HEK293 (cell line): ENCODE results near the gene SYNGAP1.

Experiments used
- BCL11A ChIP-seq: fragments of 450-650 bp; formaldehyde crosslinking; IDR thresholded peaks from 2 replicates; pipeline ENCODE4 v1.5.1; 2016; ENCODE audit warnings: low read depth, missing biosample characterization, missing genetic modification characterization
- BCL11B ChIP-seq: fragments of 450-650 bp; formaldehyde crosslinking; IDR thresholded peaks from 2 replicates; pipeline ENCODE4 v1.5.1; 2016; ENCODE audit warnings: low read depth, missing biosample characterization, missing genetic modification characterization
- EGR2 ChIP-seq: fragments of 450-650 bp; formaldehyde crosslinking; IDR thresholded peaks from 2 replicates; pipeline ENCODE4 v1.5.1; 2016; ENCODE audit warnings: low read depth, missing biosample characterization, missing genetic modification characterization
- HOXD13 ChIP-seq: sonication (generic); formaldehyde crosslinking; IDR thresholded peaks from 2 replicates; pipeline ENCODE4 v1.8.0; 2022; ENCODE audit warnings: missing genetic modification reagents, borderline replicate concordance
- KLF9 ChIP-seq: fragments of 450-650 bp; formaldehyde crosslinking; IDR thresholded peaks from 2 replicates; pipeline ENCODE4 v1.5.1; 2016; ENCODE audit warnings: missing biosample characterization, missing genetic modification characterization, low read depth
- MEIS1 ChIP-seq: sonication (generic); formaldehyde crosslinking; IDR thresholded peaks from 2 replicates; pipeline ENCODE4 v1.8.1; 2022; ENCODE audit warnings: missing genetic modification reagents, mild to moderate bottlenecking, borderline replicate concordance
- SCRT1 ChIP-seq: fragments of 450-650 bp; formaldehyde crosslinking; IDR thresholded peaks from 2 replicates; pipeline ENCODE4 v1.5.1; 2016; ENCODE audit warnings: missing biosample characterization, missing genetic modification characterization, borderline replicate concordance
- SETDB1 ChIP-seq: IDR thresholded peaks from one replicate; pipeline ENCODE4 v1.6.1; 2017; ENCODE audit warnings: mild to moderate bottlenecking, low read length, moderate library complexity, mixed read lengths; ENCODE audit not compliant: insufficient read length
- SP3 ChIP-seq: fragments of 450-650 bp; formaldehyde crosslinking; IDR thresholded peaks from 2 replicates; pipeline ENCODE4 v1.5.1; 2016; ENCODE audit warnings: missing biosample characterization, missing genetic modification characterization
- YY1 ChIP-seq: fragments of 450-650 bp; formaldehyde crosslinking; IDR thresholded peaks from 2 replicates; pipeline ENCODE4 v1.5.1; 2018; ENCODE audit warnings: missing biosample characterization, missing genetic modification characterization
- ZBTB48 ChIP-seq: fragments of 450-650 bp; formaldehyde crosslinking; IDR thresholded peaks from 2 replicates; pipeline ENCODE4 v1.5.1; 2016; ENCODE audit warnings: missing biosample characterization, missing genetic modification characterization
- ZFP3 ChIP-seq: fragments of 450-650 bp; formaldehyde crosslinking; IDR thresholded peaks from 2 replicates; pipeline ENCODE4 v1.5.1; 2016; ENCODE audit warnings: low read depth, missing biosample characterization, missing genetic modification characterization
- ZNF10 ChIP-seq: fragments of 450-650 bp; formaldehyde crosslinking; IDR thresholded peaks from 2 replicates; pipeline ENCODE4 v1.5.1; 2017; ENCODE audit warnings: missing biosample characterization, missing genetic modification characterization
- ZNF16 ChIP-seq: fragments of 450-650 bp; formaldehyde crosslinking; IDR thresholded peaks from 2 replicates; pipeline ENCODE4 v1.5.1; 2016; ENCODE audit warnings: low read depth, missing biosample characterization, missing genetic modification characterization
- ZNF292 ChIP-seq: fragments of 450-650 bp; formaldehyde crosslinking; IDR thresholded peaks from 2 replicates; pipeline ENCODE4 v1.5.1; 2016; ENCODE audit warnings: low read depth, missing biosample characterization, missing genetic modification characterization, borderline replicate concordance
- ZNF311 ChIP-seq: fragments of 450-650 bp; formaldehyde crosslinking; IDR thresholded peaks from 2 replicates; pipeline ENCODE4 v1.5.1; 2017; ENCODE audit warnings: missing biosample characterization, missing genetic modification characterization, borderline replicate concordance
- ZNF423 ChIP-seq: fragments of 450-650 bp; formaldehyde crosslinking; IDR thresholded peaks from 2 replicates; pipeline ENCODE4 v1.5.1; 2016; ENCODE audit warnings: missing biosample characterization, missing genetic modification characterization
- ZNF514 ChIP-seq: fragments of 450-650 bp; formaldehyde crosslinking; IDR thresholded peaks from 2 replicates; pipeline ENCODE4 v1.5.1; 2016; ENCODE audit warnings: missing biosample characterization, missing genetic modification characterization
- ZNF548 ChIP-seq: fragments of 450-650 bp; formaldehyde crosslinking; IDR thresholded peaks from 2 replicates; pipeline ENCODE4 v1.5.1; 2016; ENCODE audit warnings: missing biosample characterization, missing genetic modification characterization
- ZNF561 ChIP-seq: fragments of 450-650 bp; IDR thresholded peaks from 2 replicates; pipeline ENCODE4 v1.5.1; 2018; ENCODE audit warnings: missing biosample characterization, missing genetic modification characterization, borderline replicate concordance
- ZNF580 ChIP-seq: fragments of 450-650 bp; formaldehyde crosslinking; IDR thresholded peaks from 2 replicates; pipeline ENCODE4 v1.5.1; 2016; ENCODE audit warnings: missing biosample characterization, missing genetic modification characterization
- ZNF596 ChIP-seq: fragments of 450-650 bp; IDR thresholded peaks from 2 replicates; pipeline ENCODE4 v1.5.0; 2018; ENCODE audit warnings: missing biosample characterization, mild to moderate bottlenecking, missing genetic modification characterization, moderate library complexity
- ZNF610 ChIP-seq: fragments of 450-650 bp; formaldehyde crosslinking; IDR thresholded peaks from 2 replicates; pipeline ENCODE4 v1.5.1; 2016; ENCODE audit warnings: missing biosample characterization, missing genetic modification characterization, borderline replicate concordance
- ZNF621 ChIP-seq: fragments of 450-650 bp; formaldehyde crosslinking; IDR thresholded peaks from 2 replicates; pipeline ENCODE4 v1.5.1; 2017; ENCODE audit warnings: missing biosample characterization, missing genetic modification characterization
- ZNF660 ChIP-seq: fragments of 450-650 bp; IDR thresholded peaks from 2 replicates; pipeline ENCODE4 v1.5.1; 2018; ENCODE audit warnings: missing biosample characterization, mild to moderate bottlenecking, missing genetic modification characterization
- ZNF791 ChIP-seq: fragments of 450-650 bp; formaldehyde crosslinking; IDR thresholded peaks from 2 replicates; pipeline ENCODE4 v1.5.1; 2016; ENCODE audit warnings: missing biosample characterization, missing genetic modification characterization
- ZNF792 ChIP-seq: fragments of 450-650 bp; formaldehyde crosslinking; IDR thresholded peaks from 2 replicates; pipeline ENCODE4 v1.5.1; 2016; ENCODE audit warnings: missing biosample characterization, missing genetic modification characterization
- ZSCAN16 ChIP-seq: fragments of 450-650 bp; formaldehyde crosslinking; IDR thresholded peaks from 2 replicates; pipeline ENCODE4 v1.5.1; 2016; ENCODE audit warnings: missing biosample characterization, missing genetic modification characterization
- TF ChIP-seq, protein P1 (sequence below): fragments of 450-650 bp; formaldehyde crosslinking; IDR thresholded peaks from 2 replicates; pipeline ENCODE4 v1.5.1; 2016; ENCODE audit warnings: missing biosample characterization, missing genetic modification characterization
- TF ChIP-seq, protein P2 (sequence below): fragments of 450-650 bp; formaldehyde crosslinking; IDR thresholded peaks from 2 replicates; pipeline ENCODE4 v1.5.1; 2016; ENCODE audit warnings: missing biosample characterization, missing genetic modification characterization
- TF ChIP-seq, protein P3 (sequence below): fragments of 450-650 bp; formaldehyde crosslinking; IDR thresholded peaks from 2 replicates; pipeline ENCODE4 v1.5.1; 2016; ENCODE audit warnings: missing biosample characterization, missing genetic modification characterization
- TF ChIP-seq, protein P4 (sequence below): fragments of 450-650 bp; formaldehyde crosslinking; IDR thresholded peaks from 2 replicates; pipeline ENCODE4 v1.5.1; 2017; ENCODE audit warnings: missing biosample characterization, missing genetic modification characterization
- TF ChIP-seq, protein P5 (sequence below): fragments of 450-650 bp; formaldehyde crosslinking; IDR thresholded peaks from 2 replicates; pipeline ENCODE4 v1.5.1; 2016; ENCODE audit warnings: missing biosample characterization, missing genetic modification characterization

SYNGAP1 gene

GRCh38 chr6:33427585-33428223 lies 7.8 kb downstream of the SYNGAP1 start (continued):
- TF ChIP-seq, protein P1, sequence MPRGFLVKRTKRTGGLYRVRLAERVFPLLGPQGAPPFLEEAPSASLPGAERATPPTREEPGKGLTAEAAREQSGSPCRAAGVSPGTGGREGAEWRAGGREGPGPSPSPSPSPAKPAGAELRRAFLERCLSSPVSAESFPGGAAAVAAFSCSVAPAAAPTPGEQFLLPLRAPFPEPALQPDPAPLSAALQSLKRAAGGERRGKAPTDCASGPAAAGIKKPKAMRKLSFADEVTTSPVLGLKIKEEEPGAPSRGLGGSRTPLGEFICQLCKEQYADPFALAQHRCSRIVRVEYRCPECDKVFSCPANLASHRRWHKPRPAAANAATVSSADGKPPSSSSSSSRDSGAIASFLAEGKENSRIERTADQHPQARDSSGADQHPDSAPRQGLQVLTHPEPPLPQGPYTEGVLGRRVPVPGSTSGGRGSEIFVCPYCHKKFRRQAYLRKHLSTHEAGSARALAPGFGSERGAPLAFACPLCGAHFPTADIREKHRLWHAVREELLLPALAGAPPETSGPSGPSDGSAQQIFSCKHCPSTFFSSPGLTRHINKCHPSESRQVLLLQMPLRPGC, result no peak
- TF ChIP-seq MEIS1 (CRISPR knock-in tag) (no peak), ZNF561 (tag by site-specific recombination) (0 out of 2 replicates have a peak, but pooled peaks have one; percentile 23), BCL11B (peak; percentile 1; the same call in 1 of the 2 replicates), ZNF660 (no peak), ZNF311 (tag by site-specific recombination) (no peak), ZNF292 (no peak), ZNF423 (no peak), ZNF580 (tag by site-specific recombination) (no peak), ZNF514 (no peak), ZNF792 (tag by site-specific recombination) (no peak), ZNF596 (tag by site-specific recombination) (no peak), ZNF16 (tag by site-specific recombination) (no peak), ZSCAN16 (tag by site-specific recombination) (no peak), HOXD13 (CRISPR knock-in tag) (no peak), ZFP3 (tag by site-specific recombination) (no peak), EGR2 (tag by site-specific recombination) (no peak), ZBTB48 (tag by site-specific recombination) (no peak), BCL11A (tag by site-specific recombination) (0 out of 2 replicates have a peak, but pooled peaks have one; percentile 2), ZNF10 (no peak), ZNF791 (tag by site-specific recombination) (no peak), SETDB1 (no peak), YY1 (tag by site-specific recombination) (no peak), SP3 (tag by site-specific recombination) (no peak), SCRT1 (no peak), ZNF610 (0 out of 2 replicates have a peak, but pooled peaks have one; percentile 21), KLF9 (tag by site-specific recombination) (0 out of 2 replicates have a peak, but pooled peaks have one; percentile 6), ZNF621 (tag by site-specific recombination) (no peak), ZNF548 (no peak)
- TF ChIP-seq, protein P2, sequence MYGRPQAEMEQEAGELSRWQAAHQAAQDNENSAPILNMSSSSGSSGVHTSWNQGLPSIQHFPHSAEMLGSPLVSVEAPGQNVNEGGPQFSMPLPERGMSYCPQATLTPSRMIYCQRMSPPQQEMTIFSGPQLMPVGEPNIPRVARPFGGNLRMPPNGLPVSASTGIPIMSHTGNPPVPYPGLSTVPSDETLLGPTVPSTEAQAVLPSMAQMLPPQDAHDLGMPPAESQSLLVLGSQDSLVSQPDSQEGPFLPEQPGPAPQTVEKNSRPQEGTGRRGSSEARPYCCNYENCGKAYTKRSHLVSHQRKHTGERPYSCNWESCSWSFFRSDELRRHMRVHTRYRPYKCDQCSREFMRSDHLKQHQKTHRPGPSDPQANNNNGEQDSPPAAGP (tag by site-specific recombination), result no peak
- TF ChIP-seq, protein P3, sequence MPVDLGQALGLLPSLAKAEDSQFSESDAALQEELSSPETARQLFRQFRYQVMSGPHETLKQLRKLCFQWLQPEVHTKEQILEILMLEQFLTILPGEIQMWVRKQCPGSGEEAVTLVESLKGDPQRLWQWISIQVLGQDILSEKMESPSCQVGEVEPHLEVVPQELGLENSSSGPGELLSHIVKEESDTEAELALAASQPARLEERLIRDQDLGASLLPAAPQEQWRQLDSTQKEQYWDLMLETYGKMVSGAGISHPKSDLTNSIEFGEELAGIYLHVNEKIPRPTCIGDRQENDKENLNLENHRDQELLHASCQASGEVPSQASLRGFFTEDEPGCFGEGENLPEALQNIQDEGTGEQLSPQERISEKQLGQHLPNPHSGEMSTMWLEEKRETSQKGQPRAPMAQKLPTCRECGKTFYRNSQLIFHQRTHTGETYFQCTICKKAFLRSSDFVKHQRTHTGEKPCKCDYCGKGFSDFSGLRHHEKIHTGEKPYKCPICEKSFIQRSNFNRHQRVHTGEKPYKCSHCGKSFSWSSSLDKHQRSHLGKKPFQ (tag by site-specific recombination), result no peak
- TF ChIP-seq, protein P4, sequence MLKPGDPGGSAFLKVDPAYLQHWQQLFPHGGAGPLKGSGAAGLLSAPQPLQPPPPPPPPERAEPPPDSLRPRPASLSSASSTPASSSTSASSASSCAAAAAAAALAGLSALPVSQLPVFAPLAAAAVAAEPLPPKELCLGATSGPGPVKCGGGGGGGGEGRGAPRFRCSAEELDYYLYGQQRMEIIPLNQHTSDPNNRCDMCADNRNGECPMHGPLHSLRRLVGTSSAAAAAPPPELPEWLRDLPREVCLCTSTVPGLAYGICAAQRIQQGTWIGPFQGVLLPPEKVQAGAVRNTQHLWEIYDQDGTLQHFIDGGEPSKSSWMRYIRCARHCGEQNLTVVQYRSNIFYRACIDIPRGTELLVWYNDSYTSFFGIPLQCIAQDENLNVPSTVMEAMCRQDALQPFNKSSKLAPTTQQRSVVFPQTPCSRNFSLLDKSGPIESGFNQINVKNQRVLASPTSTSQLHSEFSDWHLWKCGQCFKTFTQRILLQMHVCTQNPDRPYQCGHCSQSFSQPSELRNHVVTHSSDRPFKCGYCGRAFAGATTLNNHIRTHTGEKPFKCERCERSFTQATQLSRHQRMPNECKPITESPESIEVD, result no peak
- TF ChIP-seq, protein P5, sequence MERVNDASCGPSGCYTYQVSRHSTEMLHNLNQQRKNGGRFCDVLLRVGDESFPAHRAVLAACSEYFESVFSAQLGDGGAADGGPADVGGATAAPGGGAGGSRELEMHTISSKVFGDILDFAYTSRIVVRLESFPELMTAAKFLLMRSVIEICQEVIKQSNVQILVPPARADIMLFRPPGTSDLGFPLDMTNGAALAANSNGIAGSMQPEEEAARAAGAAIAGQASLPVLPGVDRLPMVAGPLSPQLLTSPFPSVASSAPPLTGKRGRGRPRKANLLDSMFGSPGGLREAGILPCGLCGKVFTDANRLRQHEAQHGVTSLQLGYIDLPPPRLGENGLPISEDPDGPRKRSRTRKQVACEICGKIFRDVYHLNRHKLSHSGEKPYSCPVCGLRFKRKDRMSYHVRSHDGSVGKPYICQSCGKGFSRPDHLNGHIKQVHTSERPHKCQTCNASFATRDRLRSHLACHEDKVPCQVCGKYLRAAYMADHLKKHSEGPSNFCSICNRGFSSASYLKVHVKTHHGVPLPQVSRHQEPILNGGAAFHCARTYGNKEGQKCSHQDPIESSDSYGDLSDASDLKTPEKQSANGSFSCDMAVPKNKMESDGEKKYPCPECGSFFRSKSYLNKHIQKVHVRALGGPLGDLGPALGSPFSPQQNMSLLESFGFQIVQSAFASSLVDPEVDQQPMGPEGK (tag by site-specific recombination), result peak; percentile 77
